Liver (tissue), 9 donors: ENCODE results near the gene HNRNPA1L2. TPM values are rescaled to one million over a fixed set of nuclear protein-coding genes. Genes with fewer than 3 reads are reported as not detected.
"Not testable (repeated sequence)": the region's sequence is repeated elsewhere in the genome, so short reads cannot be mapped to it uniquely, and the experiment has no call there.

Source experiments
- DNase-seq: peaks from one replicate; pipeline ENCODE4 v3.0.0-alpha.2; 2017; ENCODE audit warnings: low spot score
- H3K27ac ChIP-seq, 2 donors: one replicate each; pipeline ENCODE4 v1.7.0; 2013; ENCODE audit warnings: inconsistent platforms in 2 of 2, low read length in 2 of 2, control low read depth in 1 of 2, low read depth in 1 of 2, mild to moderate bottlenecking in 1 of 2
- H3K27me3 ChIP-seq, 4 donors: one replicate each; pipeline versions ENCODE4 v1.6.1 to v1.7.0; 2013; ENCODE audit warnings: low read length in 3 of 4, inconsistent platforms in 1 of 4, mild to moderate bottlenecking in 1 of 4, moderate library complexity in 1 of 4; ENCODE audit not compliant: control insufficient read depth in 4 of 4, insufficient read depth in 4 of 4
- H3K36me3 ChIP-seq, 4 donors: one replicate each; pipeline versions ENCODE4 v1.6.1 to v1.7.0; 2013; ENCODE audit warnings: low read length in 3 of 4, mild to moderate bottlenecking in 3 of 4, low read depth in 1 of 4, moderate library complexity in 1 of 4; ENCODE audit not compliant: control insufficient read depth in 4 of 4, insufficient read depth in 3 of 4
- H3K4me1 ChIP-seq, 4 donors: one replicate each; pipeline versions ENCODE4 v1.6.1 to v1.7.0; 2013; ENCODE audit warnings: low read length in 3 of 4, mild to moderate bottlenecking in 3 of 4, moderate library complexity in 1 of 4; ENCODE audit not compliant: control insufficient read depth in 4 of 4, insufficient read depth in 4 of 4
- H3K4me3 ChIP-seq, 3 donors: one replicate each; pipeline versions ENCODE4 v1.6.1 to v1.7.0; 2013; ENCODE audit warnings: low read length in 3 of 3, control low read depth in 1 of 3, low read depth in 1 of 3, mild to moderate bottlenecking in 1 of 3
- H3K9ac ChIP-seq, 2 donors: one replicate each; pipeline ENCODE4 v1.7.0; 2013; ENCODE audit warnings: low read length in 2 of 2, mild to moderate bottlenecking in 2 of 2, moderate library complexity in 2 of 2, control low read depth in 1 of 2, low read depth in 1 of 2
- H3K9me3 ChIP-seq, 4 donors: one replicate each; pipeline versions ENCODE4 v1.6.1 to v1.7.0; 2013; ENCODE audit warnings: low read length in 3 of 4; ENCODE audit not compliant: control insufficient read depth in 4 of 4
- EGR1 ChIP-seq, 2 donors: IDR thresholded peaks; 2 replicates each; pipeline ENCODE4 v1.6.1; 2016 to 2018; ENCODE audit warnings: antibody characterized with exemption in 2 of 2, low read depth in 2 of 2
- RXRA ChIP-seq, 2 donors: IDR thresholded peaks; 2 replicates each; pipeline ENCODE4 v1.6.1; 2017 to 2018; ENCODE audit warnings: antibody characterized with exemption in 2 of 2, mild to moderate bottlenecking in 1 of 2
- YY1 ChIP-seq: IDR thresholded peaks from 2 replicates; pipeline ENCODE4 v1.6.1; 2016; ENCODE audit warnings: antibody characterized with exemption, mild to moderate bottlenecking
- WGBS: extraction: QIAGEN DNeasy Blood & Tissue Kit; methylation state at CpG from one replicate; pipeline ENCODE4 v1.1.7; 2013; 5-methylcytosine and 5-hydroxymethylcytosine counted together
- polyA plus RNA-seq, 2 donors: library from polyadenylated mRNA; stranded (reverse) in 1 of 2; unstranded in 1 of 2; fragments of 200-250 nt in 1 of 2; fragments of >200 nt in 1 of 2; fragmentation: Nextera tagmentation in 1 of 2; extraction: Ambion mirVana in 1 of 2; gene quantifications; one replicate each; pipeline versions ENCODE4 v1.2.1 to v1.2.3, GENCODE V29; 2013 to 2015
- total RNA-seq, 2 donors: library from RNA; depleted of rRNA; stranded (reverse); fragments of >200 nt; gene quantifications; one replicate each; pipeline ENCODE4 v1.2.3, GENCODE V29; 2014
- TF ChIP-seq, protein P1 (sequence below): IDR thresholded peaks from 2 replicates; pipeline ENCODE4 v1.6.1; 2016; ENCODE audit warnings: antibody characterized with exemption
- donor health status: healthy.
- donor health status: healthy.
- donor health status: healthy.
- donor health status: healthy.
- donor health status: healthy.

The HNRNPA1L2 gene
- total and polyA plus RNA-seq, 4 donors, result 0.81 to 2.4 (median 1.2) TPM

DNA sequence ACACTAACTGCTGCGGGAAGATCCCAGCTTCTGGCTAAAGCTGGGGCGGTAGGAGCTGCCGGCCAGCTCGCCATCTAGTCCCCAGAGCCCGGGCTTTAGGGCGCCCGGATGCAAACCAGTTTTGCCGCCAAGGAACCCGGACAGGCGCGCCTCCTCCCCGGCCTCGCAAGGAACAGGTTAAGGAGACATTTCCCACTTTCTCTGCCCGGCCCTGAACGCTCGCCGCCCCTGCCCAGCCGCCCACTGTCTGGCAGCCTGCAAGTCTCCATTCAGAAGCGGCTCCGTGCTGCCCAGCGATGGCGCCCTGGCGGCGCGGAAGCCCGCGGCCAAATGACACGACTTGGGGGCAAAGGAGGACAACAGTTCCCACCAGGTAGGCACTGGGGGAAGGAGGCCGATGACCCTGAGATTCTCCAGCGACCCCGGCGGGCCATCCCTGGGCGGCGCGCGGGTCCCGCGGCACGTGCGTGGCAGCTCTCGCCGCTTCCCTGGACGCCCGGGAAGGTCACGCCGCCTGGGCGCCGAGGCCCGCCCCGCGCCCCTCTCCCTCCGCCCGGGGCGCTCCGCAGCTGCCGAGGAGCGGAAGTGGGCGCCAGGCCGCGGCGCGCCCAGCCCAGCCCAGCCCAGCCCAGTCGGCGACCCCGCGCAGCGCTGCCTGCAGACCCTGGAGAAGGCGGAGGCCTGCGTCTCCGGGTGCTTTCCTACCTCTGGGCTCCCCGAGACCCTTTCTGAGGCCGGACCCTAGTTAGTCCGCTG, 42.2 kb upstream of the HNRNPA1L2 start:
- TF ChIP-seq RXRA (IDR thresholded peaks at IDR 0.05), result no peak
- TF ChIP-seq, protein P1, sequence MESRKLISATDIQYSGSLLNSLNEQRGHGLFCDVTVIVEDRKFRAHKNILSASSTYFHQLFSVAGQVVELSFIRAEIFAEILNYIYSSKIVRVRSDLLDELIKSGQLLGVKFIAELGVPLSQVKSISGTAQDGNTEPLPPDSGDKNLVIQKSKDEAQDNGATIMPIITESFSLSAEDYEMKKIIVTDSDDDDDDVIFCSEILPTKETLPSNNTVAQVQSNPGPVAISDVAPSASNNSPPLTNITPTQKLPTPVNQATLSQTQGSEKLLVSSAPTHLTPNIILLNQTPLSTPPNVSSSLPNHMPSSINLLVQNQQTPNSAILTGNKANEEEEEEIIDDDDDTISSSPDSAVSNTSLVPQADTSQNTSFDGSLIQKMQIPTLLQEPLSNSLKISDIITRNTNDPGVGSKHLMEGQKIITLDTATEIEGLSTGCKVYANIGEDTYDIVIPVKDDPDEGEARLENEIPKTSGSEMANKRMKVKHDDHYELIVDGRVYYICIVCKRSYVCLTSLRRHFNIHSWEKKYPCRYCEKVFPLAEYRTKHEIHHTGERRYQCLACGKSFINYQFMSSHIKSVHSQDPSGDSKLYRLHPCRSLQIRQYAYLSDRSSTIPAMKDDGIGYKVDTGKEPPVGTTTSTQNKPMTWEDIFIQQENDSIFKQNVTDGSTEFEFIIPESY, result no peak
- Histone ChIP-seq H3K36me3 (no peaks in the 10 kb centered on the region), H3K4me3 (peak overlapping the region in 2 of 3 donors; percentile 51), H3K27ac (peak overlapping the region; percentile 25 to 35), H3K27me3 (no peaks in the 10 kb centered on the region), H3K4me1 (peaks cover 0 to 8% (median 3%) of the 10 kb centered on the region in 4 donors), H3K9me3 (no peaks in the 10 kb centered on the region), H3K9ac (no peak overlapping the region)
- WGBS, result 7% methylated on average over 73 of the region's 73 CpGs
- peak; percentile 44 for DNase-seq

DNA sequence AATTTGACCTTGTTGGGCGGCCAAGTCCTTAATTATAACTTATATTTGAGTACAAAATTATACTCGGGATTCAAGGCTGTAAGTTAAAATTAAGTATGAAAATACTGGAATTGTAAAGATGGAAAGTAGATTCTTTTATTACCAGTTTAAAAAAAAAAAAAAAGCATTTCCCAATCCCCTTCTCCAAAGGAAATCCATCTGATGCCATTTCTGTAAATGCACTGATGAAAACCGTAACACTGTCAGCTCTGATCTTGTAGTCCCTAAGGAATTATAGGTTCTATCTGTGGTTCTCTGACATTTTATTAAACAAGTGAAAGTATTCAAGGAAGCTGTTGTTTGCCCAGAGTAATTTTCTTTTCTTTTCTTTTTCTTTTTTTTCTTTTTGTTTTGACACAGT, 41.6 kb upstream of the HNRNPA1L2 start:
- 76% methylated on average over 3 of the region's 3 CpGs for WGBS

DNA sequence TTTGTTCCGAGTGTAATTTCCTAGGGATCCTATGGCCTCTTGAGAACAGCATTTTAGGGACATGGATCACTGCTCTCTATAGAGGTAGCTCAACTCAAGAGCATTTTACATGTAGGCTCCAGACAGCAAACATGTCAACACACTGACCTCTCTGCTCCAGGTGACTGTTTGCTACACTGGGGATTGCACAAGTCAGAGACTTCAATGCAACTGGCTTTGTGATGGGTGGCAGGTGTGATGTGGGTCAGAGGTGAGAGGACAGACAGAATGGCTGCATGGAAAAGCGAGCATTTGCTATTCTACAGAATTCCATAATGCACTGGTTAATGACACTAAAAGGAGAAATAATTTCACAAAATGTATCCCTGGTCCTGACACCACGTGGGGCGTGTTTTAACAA, 38.9 kb upstream of the HNRNPA1L2 start:
- 46% methylated on average over 2 of the region's 4 CpGs for WGBS
- not testable (repeated sequence) for H3K4me1 ChIP-seq, H3K27me3 ChIP-seq, H3K36me3 ChIP-seq, H3K9me3 ChIP-seq, H3K4me3 ChIP-seq, H3K27ac ChIP-seq, DNase-seq, H3K9ac ChIP-seq
- peak; percentile 38 to 43 for TF ChIP-seq RXRA (IDR thresholded peaks at IDR 0.05)
- peak; percentile 36 for TF ChIP-seq YY1

More for the DNA sequence above, 41.6 kb upstream of the HNRNPA1L2 start:
- H3K4me1 ChIP-seq, result peaks cover 0 to 8% (median 3%) of the 10 kb centered on the region in 4 donors
- H3K9ac ChIP-seq, result no peak overlapping the region
- H3K36me3 ChIP-seq, result no peaks in the 10 kb centered on the region
- no peak for TF ChIP-seq EGR1 (IDR thresholded peaks at IDR 0.05; ENCODE audit: low read depth in 2 of 2)
- no peaks in the 10 kb centered on the region for H3K9me3 ChIP-seq
- DNase-seq, result no peak
- peak overlapping the region in 1 of 3 donors; percentile 51 for H3K4me3 ChIP-seq
- H3K27me3 ChIP-seq, result no peaks in the 10 kb centered on the region
- no peak overlapping the region for H3K27ac ChIP-seq

DNA sequence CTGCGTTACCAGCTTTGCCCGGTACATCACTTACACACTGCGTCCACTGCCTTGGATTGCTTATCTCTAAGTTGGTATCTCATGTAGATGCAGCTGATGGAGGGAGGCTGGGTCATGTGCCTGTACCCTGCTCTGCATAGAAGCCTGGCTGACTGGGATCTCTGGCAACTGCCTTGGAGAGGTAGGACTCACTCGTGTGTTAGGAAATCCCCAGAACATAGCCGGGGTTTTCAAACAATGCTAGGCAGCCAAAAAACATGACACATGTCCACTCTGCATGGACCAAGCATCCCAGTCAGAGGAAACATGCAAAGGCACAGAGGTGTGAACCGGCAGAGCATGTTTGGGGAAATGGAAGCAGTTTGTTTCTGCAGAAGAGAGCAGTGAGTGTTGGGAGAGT, 36.1 kb upstream of the HNRNPA1L2 start:
- not testable (repeated sequence) for H3K9me3 ChIP-seq, H3K9ac ChIP-seq, H3K27ac ChIP-seq, DNase-seq, H3K36me3 ChIP-seq, H3K4me1 ChIP-seq, H3K4me3 ChIP-seq, H3K27me3 ChIP-seq
- 81% methylated on average over 6 of the region's 6 CpGs for WGBS

DNA sequence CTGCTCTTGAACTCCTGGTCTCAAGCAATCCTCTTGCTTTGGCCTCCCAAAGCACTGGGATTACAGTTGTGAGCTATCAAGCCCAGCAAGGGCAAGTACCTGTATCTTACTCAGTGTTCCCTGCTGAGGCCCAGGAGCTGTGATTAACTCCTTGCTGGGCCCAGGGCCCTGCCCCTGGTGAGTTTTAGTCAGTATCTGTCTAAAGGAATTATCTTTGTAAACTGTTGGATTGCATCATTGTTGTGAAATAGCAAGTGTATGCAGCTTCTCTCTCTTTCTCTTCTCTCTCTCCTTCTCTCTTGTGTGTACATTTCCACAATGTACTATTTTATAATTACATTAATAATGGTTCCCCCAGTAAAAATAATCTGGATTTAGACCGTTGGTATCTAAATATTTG, 35.4 kb upstream of the HNRNPA1L2 start:
- not testable (repeated sequence) for H3K27me3 ChIP-seq, DNase-seq, H3K36me3 ChIP-seq, H3K9me3 ChIP-seq, H3K27ac ChIP-seq, H3K9ac ChIP-seq, H3K4me3 ChIP-seq, H3K4me1 ChIP-seq
- WGBS, result 36% methylated on average over 1 of the region's 1 CpG

DNA sequence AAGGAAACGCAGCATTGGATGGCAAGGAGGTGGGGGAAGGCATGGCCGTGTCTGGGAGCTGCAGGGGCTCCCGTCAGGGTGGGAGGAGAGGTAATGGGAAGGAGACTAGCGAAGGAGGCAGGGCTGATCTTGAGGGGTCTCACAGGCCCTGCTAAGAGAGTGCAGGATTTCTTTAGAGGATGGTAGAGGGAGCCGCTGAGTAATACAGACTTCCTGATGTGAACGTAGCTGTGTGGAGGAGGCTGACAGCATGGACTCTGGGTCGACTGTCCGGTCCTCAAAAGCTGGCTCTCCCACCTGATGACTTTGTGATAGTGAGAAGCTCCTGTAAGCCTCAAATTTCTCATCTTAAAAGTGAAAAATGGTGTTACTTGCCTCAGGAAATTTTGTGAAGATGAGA, 34.0 kb upstream of the HNRNPA1L2 start:
- not testable (repeated sequence) for H3K9ac ChIP-seq, H3K36me3 ChIP-seq, H3K9me3 ChIP-seq, H3K4me3 ChIP-seq, H3K27ac ChIP-seq, H3K27me3 ChIP-seq, DNase-seq, H3K4me1 ChIP-seq
- 56% methylated on average over 8 of the region's 8 CpGs for WGBS
